CD8-positive, alpha-beta memory T cell (primary cell): ENCODE results near the gene LPGAT1. TPM values are rescaled to one million over a fixed set of nuclear protein-coding genes. Genes with fewer than 3 reads are reported as not detected.

Experiments
- CTCF ChIA-PET: fragments of 350-600 bp; sonication (Branson Sonifier 250); formaldehyde crosslinking; loops from one replicate; lab custom pipeline; 2021; ENCODE audit warnings: antibody characterized with exemption; lab: Charles Lee
- POLR2A ChIA-PET: fragments of 350-600 bp; sonication (Branson Sonifier 250); formaldehyde crosslinking; loops from one replicate; lab custom pipeline; 2021; ENCODE audit warnings: antibody characterized with exemption; lab: Charles Lee
- DNase-seq, 5 donors: peaks; one replicate each; pipeline versions ENCODE4 v3.0.0 to v3.0.0-alpha.2; 2020 to 2022; ENCODE audit warnings: mixed read lengths in 1 of 5
- H3K27ac ChIP-seq: one replicate; pipeline ENCODE4 v1.7.0; 2013; ENCODE audit warnings: low read depth, mild to moderate bottlenecking, low read length, moderate library complexity
- H3K27me3 ChIP-seq: 2 replicates; pipeline ENCODE4 v1.7.0; 2013; ENCODE audit warnings: low read length, mild to moderate bottlenecking; ENCODE audit not compliant: insufficient read depth, poor library complexity, severe bottlenecking
- H3K36me3 ChIP-seq: 2 replicates; pipeline ENCODE4 v1.7.0; 2013; ENCODE audit warnings: mild to moderate bottlenecking, low read length, moderate library complexity; ENCODE audit not compliant: insufficient read depth
- H3K4me1 ChIP-seq: 2 replicates; pipeline ENCODE4 v1.7.0; 2013; ENCODE audit warnings: mild to moderate bottlenecking, low read length, moderate library complexity; ENCODE audit not compliant: insufficient read depth
- H3K4me3 ChIP-seq: 2 replicates; pipeline ENCODE4 v1.7.0; 2013; ENCODE audit warnings: mild to moderate bottlenecking, low read length
- H3K9me3 ChIP-seq: 2 replicates; pipeline ENCODE4 v1.7.0; 2013; ENCODE audit warnings: mild to moderate bottlenecking, low read length
- H3K27ac Mint-ChIP-seq, 8 donors: one replicate each; pipeline ENCODE4 v1.8.0; 2020 to 2021; ENCODE audit warnings: mixed read lengths in 8 of 8, mild to moderate bottlenecking in 6 of 8, inconsistent platforms in 3 of 8, moderate library complexity in 3 of 8
- H3K27me3 Mint-ChIP-seq, 2 donors: one replicate each; pipeline ENCODE4 v1.8.0; 2020 to 2021; ENCODE audit warnings: mixed read lengths in 2 of 2, mild to moderate bottlenecking in 1 of 2, moderate library complexity in 1 of 2
- H3K36me3 Mint-ChIP-seq, 3 donors: one replicate each; pipeline ENCODE4 v1.8.0; 2020 to 2021; ENCODE audit warnings: mixed read lengths in 3 of 3, inconsistent platforms in 1 of 3, mild to moderate bottlenecking in 1 of 3
- H3K4me1 Mint-ChIP-seq, 3 donors: one replicate each; pipeline ENCODE4 v1.8.0; 2020 to 2021; ENCODE audit warnings: mixed read lengths in 3 of 3, inconsistent platforms in 1 of 3, mild to moderate bottlenecking in 1 of 3
- H3K4me3 Mint-ChIP-seq, 7 donors: one replicate each; pipeline ENCODE4 v1.8.0; 2020 to 2021; ENCODE audit warnings: mixed read lengths in 7 of 7, mild to moderate bottlenecking in 6 of 7, moderate library complexity in 4 of 7, inconsistent platforms in 2 of 7
- H3K9me3 Mint-ChIP-seq, 5 donors: one replicate each; pipeline ENCODE4 v1.8.0; 2020 to 2022; ENCODE audit warnings: mixed read lengths in 5 of 5, mild to moderate bottlenecking in 3 of 5, moderate library complexity in 2 of 5, inconsistent platforms in 1 of 5
- polyA plus RNA-seq: library from polyadenylated mRNA; unstranded; fragments of 300-500 nt; fragmentation: Illumina TruSeq; gene quantifications from one replicate; pipeline ENCODE4 v1.2.3, GENCODE V29; 2021
- total RNA-seq, 2 experiments: library from RNA; stranded (reverse); gene quantifications; one replicate each; pipeline ENCODE4 v1.2.3, GENCODE V29; 2021

LPGAT1 gene
- total and polyA plus RNA-seq, 3 experiments from 2014 or later = 25.3 to 28.9 (median 25.4) TPM

GRCh38 chr1:211731456-211732292, 98.9 kb downstream of the LPGAT1 start:
- no peaks in the 10 kb centered on the region for H3K36me3 ChIP-seq
- H3K9me3 Mint-ChIP-seq = no peaks in the 10 kb centered on the region
- H3K27me3 ChIP-seq = no peaks in the 10 kb centered on the region
- H3K4me3 ChIP-seq = no peak overlapping the region
- no peaks in the 10 kb centered on the region for H3K4me1 Mint-ChIP-seq
- DNase-seq = no peak
- H3K27ac ChIP-seq = no peak overlapping the region
- no peak overlapping the region for H3K27ac Mint-ChIP-seq
- H3K36me3 Mint-ChIP-seq = no peaks in the 10 kb centered on the region
- no peaks in the 10 kb centered on the region for H3K9me3 ChIP-seq
- peak overlapping the region in 1 of 7 donors; percentile 19 for H3K4me3 Mint-ChIP-seq
- H3K27me3 Mint-ChIP-seq = peaks cover 0 to 2% of the 10 kb centered on the region in 2 donors
- no peaks in the 10 kb centered on the region for H3K4me1 ChIP-seq
- POLR2A ChIA-PET = no interaction called here
- CTCF ChIA-PET = interaction anchor here (1.3 kb wide), 1 partner anchor 34 kb away, joined by 3 read pairs; no protein-coding TSS in a partner anchor

- CTCF ChIA-PET = no interaction called here
Measured at GRCh38 chr1:211730347-211730746, 100.2 kb downstream of the LPGAT1 start.

DNA sequence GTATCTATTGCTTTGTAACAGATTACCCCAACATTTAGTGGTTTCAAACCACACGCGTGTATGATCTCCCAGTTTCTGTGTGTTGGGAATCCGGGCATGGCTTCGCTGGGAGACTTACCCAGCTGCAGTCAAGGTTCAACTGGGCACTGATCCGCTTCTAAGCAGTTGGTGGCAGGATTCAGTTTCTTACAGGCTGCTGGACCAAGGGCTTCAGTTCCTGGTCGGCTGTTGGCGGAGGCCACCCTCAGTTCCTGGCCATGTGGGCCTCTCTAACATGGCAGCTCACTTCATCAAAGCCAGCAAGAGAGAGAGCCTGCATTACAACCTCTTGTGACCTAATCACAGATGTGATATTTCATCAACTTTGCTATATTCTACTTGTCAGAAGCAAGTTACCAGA, 101.3 kb downstream of the LPGAT1 start:
- ChIA-PET CTCF (no interaction called here), POLR2A (interaction anchor here (0.6 kb wide), 1 partner anchor 12 kb away, joined by 3 read pairs; no protein-coding TSS in a partner anchor)
- H3K4me3 Mint-ChIP-seq = no peak overlapping the region
- H3K27me3 ChIP-seq = no peaks in the 10 kb centered on the region
- H3K27ac ChIP-seq = no peak overlapping the region
- H3K36me3 Mint-ChIP-seq = no peaks in the 10 kb centered on the region
- no peak overlapping the region for H3K4me3 ChIP-seq
- no peak for DNase-seq
- no peaks in the 10 kb centered on the region for H3K4me1 ChIP-seq
- H3K27ac Mint-ChIP-seq = no peak overlapping the region
- no peaks in the 10 kb centered on the region for H3K9me3 Mint-ChIP-seq
- no peaks in the 10 kb centered on the region for H3K27me3 Mint-ChIP-seq
- no peaks in the 10 kb centered on the region for H3K9me3 ChIP-seq
- no peaks in the 10 kb centered on the region for H3K4me1 Mint-ChIP-seq
- H3K36me3 ChIP-seq = no peaks in the 10 kb centered on the region

More at GRCh38 chr1:211730347-211730746, 100.2 kb downstream of the LPGAT1 start:
- H3K27me3 ChIP-seq = no peaks in the 10 kb centered on the region
- POLR2A ChIA-PET = no interaction called here
- H3K4me3 ChIP-seq = no peak overlapping the region
- no peaks in the 10 kb centered on the region for H3K36me3 Mint-ChIP-seq
- H3K4me1 ChIP-seq = no peaks in the 10 kb centered on the region
- no peaks in the 10 kb centered on the region for H3K9me3 Mint-ChIP-seq
- H3K4me1 Mint-ChIP-seq = no peaks in the 10 kb centered on the region
- H3K4me3 Mint-ChIP-seq = no peak overlapping the region
- no peaks in the 10 kb centered on the region for H3K9me3 ChIP-seq
- no peaks in the 10 kb centered on the region for H3K36me3 ChIP-seq
- H3K27me3 Mint-ChIP-seq = peaks cover 0 to 2% of the 10 kb centered on the region in 2 donors
- peak overlapping the region in 1 of 8 donors; percentile 11 for H3K27ac Mint-ChIP-seq
- no peak for DNase-seq
- no peak overlapping the region for H3K27ac ChIP-seq

DNA sequence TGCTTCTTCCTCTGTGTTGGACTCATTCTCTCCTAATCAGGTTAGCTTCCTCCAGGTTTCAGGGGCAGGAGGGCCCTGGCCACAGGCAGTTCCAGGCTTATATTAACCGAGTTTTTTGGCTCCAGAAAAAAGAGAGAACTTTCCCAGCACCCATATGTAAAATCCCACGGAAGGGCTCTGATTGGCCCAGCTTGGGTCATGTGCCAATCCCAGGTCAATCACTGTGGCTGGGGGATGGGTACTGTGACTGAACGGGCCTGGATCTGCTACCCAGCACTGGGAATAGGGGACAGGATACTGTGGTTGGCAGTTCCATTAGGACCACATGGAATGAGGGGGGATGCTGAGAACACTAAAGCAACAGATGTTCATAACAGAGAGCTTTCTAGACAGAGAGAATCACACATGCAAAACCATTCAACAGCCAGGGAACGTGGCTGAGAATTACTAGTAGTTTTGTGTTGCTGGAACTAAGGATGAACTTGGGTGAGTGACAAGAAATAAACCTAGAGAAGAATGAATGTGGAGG, 104.0 kb downstream of the LPGAT1 start:
- Mint-ChIP-seq H3K27ac (no peak overlapping the region), H3K36me3 (peaks cover 0 to under 1% (median 0%) of the 10 kb centered on the region in 3 donors), H3K27me3 (peaks cover 0 to 8% of the 10 kb centered on the region in 2 donors), H3K4me3 (no peak overlapping the region), H3K9me3 (no peaks in the 10 kb centered on the region), H3K4me1 (no peaks in the 10 kb centered on the region)
- CTCF ChIA-PET = no interaction called here
- no peaks in the 10 kb centered on the region for H3K9me3 ChIP-seq
- H3K36me3 ChIP-seq = no peaks in the 10 kb centered on the region
- no peak for DNase-seq
- H3K27me3 ChIP-seq = no peaks in the 10 kb centered on the region
- no peaks in the 10 kb centered on the region for H3K4me1 ChIP-seq
- H3K4me3 ChIP-seq = no peak overlapping the region
- POLR2A ChIA-PET = no interaction called here
- no peak overlapping the region for H3K27ac ChIP-seq

GRCh38 chr1:211724687-211725196, 105.8 kb downstream of the LPGAT1 start:
- H3K4me1 ChIP-seq = no peaks in the 10 kb centered on the region
- peaks cover 0 to 5% (median 1%) of the 10 kb centered on the region in 3 donors for H3K36me3 Mint-ChIP-seq
- CTCF ChIA-PET = no interaction called here

GRCh38 chr1:211723273-211723672, 107.3 kb downstream of the LPGAT1 start:
- no peaks in the 10 kb centered on the region for H3K27me3 ChIP-seq
- ChIA-PET POLR2A (no interaction called here), CTCF (no interaction called here)
- peaks cover 0 to 8% of the 10 kb centered on the region in 2 donors for H3K27me3 Mint-ChIP-seq
- no peaks in the 10 kb centered on the region for H3K9me3 ChIP-seq
- no peaks in the 10 kb centered on the region for H3K4me1 Mint-ChIP-seq
- peaks cover 0 to 10% (median 1%) of the 10 kb centered on the region in 3 donors for H3K36me3 Mint-ChIP-seq
- H3K27ac Mint-ChIP-seq = no peak overlapping the region
- no peaks in the 10 kb centered on the region for H3K4me1 ChIP-seq
- H3K36me3 ChIP-seq = no peaks in the 10 kb centered on the region
- no peak overlapping the region for H3K4me3 Mint-ChIP-seq
- H3K27ac ChIP-seq = no peak overlapping the region
- H3K9me3 Mint-ChIP-seq = no peaks in the 10 kb centered on the region
- DNase-seq = no peak
- no peak overlapping the region for H3K4me3 ChIP-seq

More at GRCh38 chr1:211724687-211725196, 105.8 kb downstream of the LPGAT1 start:
- Mint-ChIP-seq H3K9me3 (no peaks in the 10 kb centered on the region), H3K4me1 (no peaks in the 10 kb centered on the region), H3K4me3 (no peak overlapping the region), H3K27me3 (peaks cover 0 to 8% of the 10 kb centered on the region in 2 donors), H3K27ac (no peak overlapping the region)
- no peak overlapping the region for H3K4me3 ChIP-seq
- H3K27ac ChIP-seq = no peak overlapping the region
- DNase-seq = no peak
- H3K9me3 ChIP-seq = no peaks in the 10 kb centered on the region
- POLR2A ChIA-PET = no interaction called here
- H3K27me3 ChIP-seq = no peaks in the 10 kb centered on the region
- H3K36me3 ChIP-seq = no peaks in the 10 kb centered on the region

DNA sequence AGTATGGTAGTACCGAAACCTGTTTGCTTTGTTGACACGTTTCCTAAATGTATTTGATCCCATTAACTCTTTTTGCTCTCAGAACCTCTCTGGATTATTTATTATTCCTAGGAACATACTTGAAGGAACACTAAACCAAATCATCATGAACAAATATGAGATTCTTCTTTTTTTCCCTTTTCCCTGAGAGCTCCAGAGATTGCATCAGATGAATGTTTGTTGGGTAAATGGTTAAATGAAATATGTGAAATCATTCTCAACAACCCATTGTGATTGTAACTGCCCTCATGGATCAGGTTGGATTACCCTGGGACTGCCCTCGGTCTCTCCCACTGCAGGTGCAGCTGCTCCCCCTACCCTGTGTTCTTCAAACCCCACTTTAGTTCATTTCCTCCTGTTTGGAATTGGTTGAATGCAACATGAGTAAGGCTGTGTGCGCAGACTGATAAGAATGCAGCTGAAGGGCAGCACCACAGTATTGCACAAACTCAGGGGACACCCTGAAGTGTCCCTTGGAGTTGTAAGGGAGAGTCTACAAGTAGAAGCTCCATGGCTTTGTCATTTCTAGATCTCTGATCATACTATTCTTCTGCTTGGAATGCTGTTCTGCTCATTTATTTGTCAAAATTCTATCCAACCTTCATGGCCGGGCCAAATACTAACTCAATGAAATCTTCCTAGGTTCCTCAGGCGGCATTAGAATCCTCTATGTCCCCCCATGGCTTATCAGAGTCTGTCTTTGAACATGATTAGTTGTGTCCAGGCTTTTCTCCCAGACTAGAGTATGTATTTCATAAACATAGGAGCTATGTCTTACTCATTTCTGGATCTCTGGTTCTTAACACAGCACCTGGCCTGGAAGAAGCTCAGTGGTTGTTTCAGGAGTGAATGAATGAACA, 108.0 kb downstream of the LPGAT1 start:
- no peaks in the 10 kb centered on the region for H3K4me1 Mint-ChIP-seq
- no peak overlapping the region for H3K27ac ChIP-seq
- DNase-seq = no peak
- peaks cover 0 to 8% of the 10 kb centered on the region in 2 donors for H3K27me3 Mint-ChIP-seq
- H3K4me3 ChIP-seq = no peak overlapping the region
- H3K9me3 ChIP-seq = no peaks in the 10 kb centered on the region
- H3K27me3 ChIP-seq = no peaks in the 10 kb centered on the region
- H3K4me1 ChIP-seq = no peaks in the 10 kb centered on the region
- POLR2A ChIA-PET = no interaction called here
- H3K36me3 Mint-ChIP-seq = peaks cover 0 to 10% (median 1%) of the 10 kb centered on the region in 3 donors
- no peak overlapping the region for H3K27ac Mint-ChIP-seq
- no peak overlapping the region for H3K4me3 Mint-ChIP-seq
- no peaks in the 10 kb centered on the region for H3K36me3 ChIP-seq
- CTCF ChIA-PET = no interaction called here
- H3K9me3 Mint-ChIP-seq = no peaks in the 10 kb centered on the region
